ENCODE measurements around the gene SLC25A21. TPM values are rescaled to one million over a fixed set of nuclear protein-coding genes. Genes with fewer than 3 reads are reported as not detected.
A peak's percentile ranks its signal among the peaks of the same experiment; 100 is the strongest.
"Not testable (repeated sequence)": the region's sequence is repeated elsewhere in the genome, so short reads cannot be mapped to it uniquely, and the experiment has no call there.

Gene SLC25A21
- 0.89 TPM for total RNA-seq
- long read RNA-seq = 0 reads

DNA sequence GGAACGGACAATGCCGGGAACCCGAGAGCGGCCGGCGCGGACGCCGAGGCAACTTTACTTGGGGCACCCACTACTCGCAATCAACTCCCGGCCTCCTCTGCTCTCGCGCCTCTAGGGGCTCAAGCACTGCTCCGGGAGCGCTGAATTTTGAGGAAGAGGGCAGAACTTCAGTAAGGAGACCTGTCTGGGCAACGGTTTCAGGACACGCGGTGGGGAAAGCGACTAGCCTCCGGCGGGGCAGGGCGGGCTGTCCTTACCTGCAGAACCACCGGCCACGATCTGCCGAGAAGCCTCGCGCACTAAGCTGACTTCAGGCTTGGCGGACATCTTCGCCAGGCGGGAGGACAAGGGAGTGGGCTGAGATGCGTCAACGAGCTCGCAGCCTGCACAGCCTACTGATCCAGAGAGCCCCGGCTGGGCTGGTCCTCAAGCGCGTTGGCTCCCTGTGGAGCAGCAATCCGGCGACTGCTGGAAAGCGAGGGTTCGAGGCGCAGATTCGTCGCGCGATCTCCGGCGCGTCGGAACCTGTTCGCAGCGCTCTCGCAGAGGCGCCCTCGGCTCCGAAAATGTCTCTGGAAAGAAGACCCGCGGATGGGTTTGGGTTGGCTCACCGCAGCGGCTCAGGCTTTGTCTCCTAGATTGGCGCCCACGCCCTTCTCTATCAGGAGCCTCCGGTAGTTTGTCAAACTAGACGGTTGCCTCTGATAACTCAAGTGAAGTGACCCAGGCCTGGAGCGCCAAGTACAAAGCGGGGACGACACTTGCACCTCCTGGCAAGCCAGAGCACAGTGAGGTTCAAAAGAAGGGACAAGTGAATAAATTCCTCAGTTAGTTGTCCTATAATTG lies at the start of gene SLC25A21:
TSS of gene SLC25A21 (minus strand) at position 583 of the 846 bp plus-strand sequence.
- intact Hi-C loops (cut with micrococcal nuclease) = no loop called here
- DNase-seq (peak; percentile 81), ATAC-seq (peak; percentile 98)

DNA sequence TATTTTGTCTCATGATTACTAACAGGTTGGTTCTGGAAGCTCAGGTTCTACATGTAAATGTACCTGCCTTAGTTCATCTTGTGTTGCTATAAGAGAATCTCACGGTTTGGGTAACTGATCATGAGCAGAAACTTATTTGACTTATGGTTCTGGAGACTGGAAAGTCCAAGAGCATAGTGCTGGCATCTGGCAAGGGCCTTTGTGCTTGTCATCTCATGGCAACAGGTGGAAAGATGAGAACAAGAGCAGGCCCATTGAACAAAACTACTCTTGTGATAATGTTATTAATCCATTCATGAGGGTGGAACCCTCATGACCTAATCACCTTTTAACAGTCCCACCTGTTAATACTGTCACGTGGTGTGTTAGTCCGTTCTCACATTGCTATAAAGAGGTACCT lies 48.7 kb upstream of the SLC25A21 start:
- no peak for ATAC-seq
- intact Hi-C loops (cut with micrococcal nuclease) = no loop called here

GRCh38 chr14:37215345-37215744 lies 42.9 kb upstream of the SLC25A21 start:
- intact Hi-C loops (cut with micrococcal nuclease) = no loop called here
- DNase-seq (no peak), ATAC-seq (no peak)

More for the DNA sequence above, 48.7 kb upstream of the SLC25A21 start:
- DNase-seq = no peak

DNA sequence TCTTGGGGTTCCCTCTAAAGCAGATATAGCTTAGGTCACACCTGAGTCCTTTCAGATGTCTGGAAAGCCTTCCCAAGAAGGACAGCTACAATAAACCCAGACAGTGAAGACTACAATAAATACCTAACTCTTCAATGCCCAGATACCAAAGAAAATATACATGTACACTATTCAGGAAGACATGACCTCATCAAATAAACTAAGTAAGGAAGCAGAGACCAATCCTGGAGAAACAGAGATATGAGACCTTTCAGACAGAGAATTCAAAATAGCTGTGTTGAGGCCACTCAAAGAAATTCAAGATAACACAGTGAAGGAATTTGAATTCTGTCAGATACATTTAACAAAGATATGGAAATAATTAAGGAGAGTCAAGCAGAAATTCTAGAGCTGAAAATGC lies 40.6 kb upstream of the SLC25A21 start:
- intact Hi-C loops (cut with micrococcal nuclease) = no loop called here
- DNase-seq (no peak), ATAC-seq (no peak)

GRCh38 chr14:37210448-37210847 lies 38.0 kb upstream of the SLC25A21 start:
- ATAC-seq = no peak
- no peak for DNase-seq
- intact Hi-C loops (cut with micrococcal nuclease) = no loop called here

- ATAC-seq; DNase-seq; intact Hi-C loops (cut with micrococcal nuclease): not testable (repeated sequence)
These were observed 37.2 kb upstream of the SLC25A21 start for GRCh38 chr14:37209617-37210016.

- DNase-seq; intact Hi-C loops (cut with micrococcal nuclease); ATAC-seq: not testable (repeated sequence)
These were observed 33.5 kb upstream of the SLC25A21 start for GRCh38 chr14:37205623-37206605.

- ATAC-seq (no peak), DNase-seq (no peak)
- intact Hi-C loops (cut with micrococcal nuclease) = no loop called here
These were observed 31.0 kb upstream of the SLC25A21 start for GRCh38 chr14:37203423-37203822.

DNA sequence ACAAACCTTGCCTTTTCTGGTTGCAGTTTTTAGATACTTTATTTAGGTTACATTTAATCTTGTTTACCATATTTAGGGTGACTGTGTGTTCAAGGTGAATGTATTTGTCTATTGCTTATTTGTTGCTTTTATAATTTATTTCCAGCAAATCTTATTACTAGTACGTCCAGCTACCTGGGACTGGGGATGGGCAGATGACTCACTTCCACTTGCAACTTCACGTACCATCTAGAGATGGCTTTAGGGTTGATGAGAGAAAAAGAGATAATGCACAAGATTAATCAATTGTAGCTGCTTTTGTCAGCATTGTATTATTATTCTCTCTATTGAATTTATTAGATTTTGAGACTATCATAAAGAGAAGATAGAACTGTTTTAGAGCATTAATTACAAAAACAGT lies 30.4 kb upstream of the SLC25A21 start:
- ATAC-seq (no peak), DNase-seq (no peak)
- intact Hi-C loops (cut with micrococcal nuclease) = no loop called here

GRCh38 chr14:37202265-37202664 lies 29.9 kb upstream of the SLC25A21 start:
- intact Hi-C loops (cut with micrococcal nuclease) = no loop called here
- ATAC-seq (no peak), DNase-seq (no peak)

GRCh38 chr14:37201724-37202123 lies 29.3 kb upstream of the SLC25A21 start:
- intact Hi-C loops (cut with micrococcal nuclease) = no loop called here
- ATAC-seq = no peak
- DNase-seq = no peak

- intact Hi-C loops (cut with micrococcal nuclease) = no loop called here
- no peak for ATAC-seq
- no peak for DNase-seq
These were observed 26.5 kb upstream of the SLC25A21 start for GRCh38 chr14:37198907-37199306.

DNA sequence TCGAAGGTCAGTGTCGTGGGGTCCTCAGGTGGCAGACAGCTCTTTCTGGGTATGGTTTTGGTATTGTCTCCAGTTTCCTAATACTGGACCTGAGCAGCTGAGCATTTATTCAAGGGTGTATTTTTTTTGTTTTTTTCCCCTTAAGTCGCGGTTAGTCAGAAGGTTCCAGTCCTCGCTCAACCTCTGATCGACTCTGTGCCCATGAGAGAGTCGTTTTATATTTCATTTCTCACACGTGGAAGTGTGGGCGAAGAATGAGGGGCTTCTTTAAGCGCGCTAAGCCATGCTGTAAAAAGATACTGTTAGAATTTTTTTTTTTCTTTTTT lies 25.8 kb upstream of the SLC25A21 start:
- DNase-seq (no peak), ATAC-seq (peak; percentile 8)
- intact Hi-C loops (cut with micrococcal nuclease) = no loop called here

DNA sequence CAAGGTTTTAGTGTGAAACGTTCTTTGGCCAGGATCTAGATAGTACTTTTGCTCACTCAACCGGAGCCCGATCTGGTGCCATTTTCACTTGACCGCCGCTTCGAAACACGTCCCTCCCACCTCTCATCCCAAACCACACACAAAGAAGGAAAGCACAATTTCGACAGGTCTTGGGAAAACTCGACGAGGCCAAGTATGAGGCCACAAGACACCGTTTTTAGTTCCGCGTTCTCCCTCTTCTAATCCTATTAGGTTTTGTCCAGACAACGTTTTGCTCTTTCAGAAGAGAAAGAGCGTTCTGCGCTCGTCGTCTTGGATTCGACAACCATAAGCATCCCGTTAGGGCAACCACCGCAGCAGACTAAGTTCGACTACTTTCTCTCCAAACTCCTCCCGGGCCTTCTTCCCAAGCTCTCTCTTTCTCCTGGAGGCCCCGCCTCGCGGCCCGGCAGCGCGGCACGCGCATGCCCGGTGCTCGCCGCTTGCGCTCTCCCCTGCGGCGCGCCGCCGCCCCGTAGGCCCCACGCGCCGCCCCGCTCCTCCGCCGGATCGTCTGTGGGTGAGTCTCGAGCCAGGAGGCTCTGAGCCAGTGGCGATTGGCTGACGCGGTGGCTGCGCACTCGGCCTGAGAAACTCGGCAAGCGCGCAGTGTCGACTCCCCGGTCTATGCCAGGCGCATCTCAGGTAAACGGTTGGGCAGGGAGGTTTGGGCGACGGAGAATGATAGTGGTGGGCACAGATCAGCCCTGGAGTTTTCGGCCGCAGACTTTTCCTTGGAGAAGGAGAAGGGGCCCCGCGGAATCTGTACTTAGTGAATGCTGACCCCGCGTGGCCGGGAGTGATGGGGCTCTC lies 25.2 kb upstream of the SLC25A21 start, which contains the start of gene MIPOL1:
TSS of gene MIPOL1 (plus strand) at position 517 of the 852 bp plus-strand sequence. CDS start 49,952 bp downstream, outside the sequence.
- intact Hi-C loops (cut with micrococcal nuclease) = no loop called here
- ATAC-seq (peak; percentile 100), DNase-seq (peak; percentile 93)

DNA sequence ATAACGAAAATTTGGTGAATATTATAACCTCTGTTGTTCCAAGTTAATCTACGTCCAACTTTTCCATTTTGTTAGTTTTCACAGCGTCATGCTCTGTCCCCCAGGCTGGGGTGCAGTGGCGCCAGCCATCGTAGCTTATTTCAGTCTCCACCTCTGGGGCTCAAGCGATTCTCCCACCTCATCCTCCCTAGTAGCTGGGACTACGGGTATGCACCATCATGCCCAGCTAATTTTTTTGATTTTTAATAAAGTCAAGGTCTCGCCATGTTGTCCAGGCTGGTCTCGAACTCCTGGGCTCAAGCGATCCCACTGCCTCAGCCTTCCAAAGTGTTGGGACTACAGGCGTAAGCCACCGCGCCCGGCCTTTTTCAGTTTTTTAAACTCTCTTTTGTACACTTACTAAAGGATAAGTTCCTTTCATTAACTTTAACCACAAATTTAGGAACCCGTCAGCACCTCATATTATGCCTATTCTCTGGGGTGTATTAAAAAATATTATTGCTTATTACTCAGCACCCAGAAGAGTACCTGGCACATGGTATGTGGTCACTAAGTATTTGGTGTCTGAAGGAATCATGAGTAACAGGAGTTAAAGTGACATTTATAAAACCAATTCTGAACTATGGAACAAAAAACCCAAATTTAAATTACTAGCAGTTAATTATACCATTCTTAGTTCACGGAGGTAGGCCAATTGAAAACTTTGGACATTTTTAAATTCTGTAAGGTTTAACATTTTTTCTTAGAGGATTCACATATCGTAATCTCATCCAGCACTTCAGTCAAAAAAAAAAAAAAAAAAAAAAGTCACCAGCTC lies 24.4 kb upstream of the SLC25A21 start:
- intact Hi-C loops (cut with micrococcal nuclease) = no loop called here

DNA sequence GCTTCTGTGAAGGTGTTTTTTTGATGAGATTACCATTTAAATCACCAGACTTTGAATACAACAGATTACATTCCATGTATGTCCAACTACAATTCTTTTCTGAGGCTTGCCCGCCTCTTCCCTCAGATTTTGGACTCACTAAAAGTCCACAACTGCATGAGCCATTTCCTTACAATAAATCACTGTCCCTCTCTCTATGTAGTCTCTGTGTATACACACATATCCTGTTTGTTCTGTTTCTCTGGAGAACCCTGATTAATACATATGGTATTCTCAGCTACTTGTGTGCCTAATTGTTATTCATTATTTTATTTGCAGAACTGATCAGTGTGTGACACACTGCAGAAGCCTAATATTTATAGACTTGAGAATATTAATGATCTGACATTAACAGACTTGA lies 22.9 kb upstream of the SLC25A21 start:
- DNase-seq = no peak
- ATAC-seq = no peak
- intact Hi-C loops (cut with micrococcal nuclease) = no loop called here

More for the DNA sequence above, 24.4 kb upstream of the SLC25A21 start:
- ATAC-seq (no peak), DNase-seq (no peak)

DNA sequence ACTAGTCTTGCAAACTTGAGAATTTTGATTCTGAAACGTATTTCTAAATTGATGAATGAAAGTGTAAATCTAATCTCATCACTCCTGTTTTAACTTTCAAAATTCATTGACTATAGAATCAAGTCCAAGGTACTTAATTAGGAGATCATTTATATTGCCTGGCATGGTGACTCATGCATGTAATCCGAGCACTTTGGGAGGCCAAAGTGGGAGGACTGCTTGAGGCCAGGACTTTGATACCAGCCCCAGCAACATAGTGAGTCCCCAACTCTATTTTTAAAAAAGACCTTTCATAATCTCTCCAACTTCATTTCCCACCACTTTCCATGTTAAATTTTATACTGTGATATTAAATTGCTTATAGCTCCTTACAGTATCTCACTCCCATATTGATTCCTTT lies 22.3 kb upstream of the SLC25A21 start:
- intact Hi-C loops (cut with micrococcal nuclease) = no loop called here
- no peak for ATAC-seq

DNA sequence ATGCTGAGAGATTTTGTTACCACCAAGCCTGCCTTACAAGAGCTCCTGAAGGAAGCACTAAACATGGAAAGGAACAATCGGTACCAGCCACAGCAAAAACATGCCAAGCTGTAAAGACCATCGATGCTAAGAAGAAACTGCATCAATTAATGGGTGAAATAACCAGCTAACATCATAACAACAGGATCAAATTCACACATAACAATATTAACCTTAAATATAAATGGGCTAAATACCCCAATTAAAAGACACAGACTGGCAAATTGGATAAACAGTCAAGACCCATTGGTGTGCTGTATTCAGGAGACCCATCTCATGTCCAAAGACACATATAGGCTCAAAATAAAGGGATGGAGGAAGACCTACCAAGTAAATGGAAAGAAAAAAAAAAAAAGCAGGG lies 17.3 kb upstream of the SLC25A21 start:
- DNase-seq; ATAC-seq; intact Hi-C loops (cut with micrococcal nuclease): not testable (repeated sequence)

More for the DNA sequence above, 22.3 kb upstream of the SLC25A21 start:
- DNase-seq = no peak

Measured in left ventricle myocardium superior (tissue), 1 donor.